ENCODE data around the gene CDH23. TPM values are rescaled to one million over a fixed set of nuclear protein-coding genes. Genes with fewer than 3 reads are reported as not detected.

The CDH23 gene
- total and polyA plus RNA-seq, 9 of the 15 experiments (the other 6 are each of a cell fraction or from before 2014, with no cell fraction given), result 0.18 to 1.2 (median 0.47) TPM

GRCh38 chr10:71845410-71846405 is 449.0 kb downstream of the CDH23 start:
- no peak overlapping the region for H3K9ac ChIP-seq (ENCODE audit: insufficient read depth in 1 of 2, low read depth in 2 of 2, low read length in 2 of 2)
- no peak overlapping the region for H2AFZ ChIP-seq (ENCODE audit: low read depth, low read length)
- ChIA-PET CTCF (ENCODE audit: low intra/inter-chr PET ratio) (no interaction called here), POLR2A (interaction anchor here (1.9 to 4.2 kb wide), 2 partner anchors 12 to 15 kb away, joined by 6 to 27 read pairs; no protein-coding TSS in a partner anchor)
- H3K36me3 ChIP-seq (ENCODE audit: control insufficient read depth, insufficient read depth, low read length), result peaks cover 35% of the 10 kb centered on the region
- DNase-seq (ENCODE audit: extremely low read depth in 1 of 4, low spot score in 3 of 4) (no peak), ATAC-seq (peak; percentile 16; the same call in 2 of the 3 replicates), FAIRE-seq (no peak)
- in situ Hi-C loops (cut with MboI), result no loop called here
- peaks cover 100% of the 10 kb centered on the region for H3K79me2 ChIP-seq (ENCODE audit: control insufficient read depth, insufficient read depth, low read length)
- no peak overlapping the region for H3K4me2 ChIP-seq (ENCODE audit: insufficient read depth, low read length)
- H3K4me1 ChIP-seq (replicated peaks in 1 of 2; ENCODE audit: control insufficient read depth in 2 of 2, insufficient read depth in 2 of 2, low read length in 2 of 2), result peaks cover 20 to 29% of the 10 kb centered on the region in 2 experiments; a peak in 4 of 5 replicates
- no TSS peak for BruUV-seq (replicated peaks)
- H3K27ac ChIP-seq (ENCODE audit: extremely low read depth, low read depth, low read length), result peak overlapping the region; percentile 4; the same call in 1 of the 3 replicates
- H3K9me3 ChIP-seq (replicated peaks; ENCODE audit: control insufficient read depth, insufficient read depth, low read depth, low read length), result peaks cover 6% of the 10 kb centered on the region
- H3K9me1 ChIP-seq (ENCODE audit: control insufficient read depth, insufficient read depth, low read length), result no peaks in the 10 kb centered on the region
- intact Hi-C loops (cut with micrococcal nuclease), result no loop called here
- no peaks in the 10 kb centered on the region for H3K27me3 ChIP-seq (ENCODE audit: control insufficient read depth in 2 of 2, insufficient read depth in 2 of 2, low read length in 2 of 2)
- no peak overlapping the region for H3K4me3 ChIP-seq
- WGBS (ENCODE audit: insufficient coverage, low coverage, missing lambda C conversion rate), result 69% methylated on average over 11 of the region's 11 CpGs
- H4K20me1 ChIP-seq (replicated peaks; ENCODE audit: control insufficient read depth, insufficient read depth, low read length), result peaks cover 44% of the 10 kb centered on the region
- TF ChIP-seq TEAD1 (CRISPR knock-in tag; IDR thresholded peaks at IDR 0.05) (no peak), ZFP91 (CRISPR knock-in tag; IDR thresholded peaks at IDR 0.05) (no peak), LEF1 (IDR thresholded peaks at IDR 0.05) (no peak), ZNF134 (CRISPR knock-in tag; conservative IDR thresholded peaks at IDR 0.05) (peak; percentile 77), ZNF609 (CRISPR knock-in tag; IDR thresholded peaks at IDR 0.05; ENCODE audit: borderline replicate concordance) (no peak), ATF3 (IDR thresholded peaks at IDR 0.05) (peak; percentile 35; the same call in 1 of the 2 replicates), ATF3 (CRISPR knock-in tag; conservative IDR thresholded peaks at IDR 0.05) (no peak), CBX3 (IDR thresholded peaks at IDR 0.05; ENCODE audit: borderline replicate concordance in 1 of 2, low read length in 2 of 2) (peak in 1 of 2 experiments; percentile 56; a peak in 1 of 3 replicates), E2F5 (CRISPR knock-in tag; IDR thresholded peaks at IDR 0.05) (no peak), TSC22D4 (tag; IDR thresholded peaks at IDR 0.05) (no peak)
